Measurements from ENCODE around the gene SLC25A13. TPM values are rescaled to one million over a fixed set of nuclear protein-coding genes. Genes with fewer than 3 reads are reported as not detected.
"Not testable (repeated sequence)": the region's sequence is repeated elsewhere in the genome, so short reads cannot be mapped to it uniquely, and the experiment has no call there.

The SLC25A13 gene
- total RNA-seq, 2 donors from 2014 or later = 42.4 to 73.3 TPM

- intact Hi-C loops (cut with DNase I, micrococcal nuclease) = no loop called here
- ATAC-seq = peak; percentile 21
- no peak for DNase-seq
Measured at GRCh38 chr7:96303686-96304443, 18.0 kb downstream of the SLC25A13 start.

- intact Hi-C loops (cut with DNase I, micrococcal nuclease) = no loop called here
- DNase-seq (peak; percentile 37 to 60), ATAC-seq (peak; percentile 95)
Measured at GRCh38 chr7:96303105-96303685, 18.7 kb downstream of the SLC25A13 start.

GRCh38 chr7:96300986-96301385, 20.9 kb downstream of the SLC25A13 start:
- intact Hi-C loops (cut with DNase I, micrococcal nuclease) = no loop called here
- ATAC-seq (no peak), DNase-seq (no peak)

GRCh38 chr7:96300502-96300901, 21.4 kb downstream of the SLC25A13 start:
- intact Hi-C loops (cut with DNase I, micrococcal nuclease) = no loop called here
- DNase-seq = no peak
- ATAC-seq = no peak

GRCh38 chr7:96299496-96299895, 22.4 kb downstream of the SLC25A13 start:
- ATAC-seq = no peak
- no peak for DNase-seq
- intact Hi-C loops (cut with DNase I, micrococcal nuclease) = no loop called here

- intact Hi-C loops (cut with DNase I, micrococcal nuclease) = no loop called here
- ATAC-seq (no peak), DNase-seq (no peak)
Measured at GRCh38 chr7:96297876-96298275, 24.0 kb downstream of the SLC25A13 start.

GRCh38 chr7:96297446-96297845, 24.5 kb downstream of the SLC25A13 start:
- DNase-seq; intact Hi-C loops (cut with DNase I, micrococcal nuclease): not testable (repeated sequence)

GRCh38 chr7:96293911-96294310, 28.0 kb downstream of the SLC25A13 start:
- ATAC-seq; DNase-seq; intact Hi-C loops (cut with DNase I, micrococcal nuclease): not testable (repeated sequence)

More at GRCh38 chr7:96297446-96297845, 24.5 kb downstream of the SLC25A13 start:
- not testable (repeated sequence) for ATAC-seq

- DNase-seq = no peak
- intact Hi-C loops (cut with DNase I, micrococcal nuclease) = no loop called here
- ATAC-seq = no peak
Measured at GRCh38 chr7:96287559-96287958, 34.3 kb downstream of the SLC25A13 start.

GRCh38 chr7:96287132-96287531, 34.8 kb downstream of the SLC25A13 start:
- intact Hi-C loops (cut with DNase I, micrococcal nuclease) = no loop called here
- no peak for DNase-seq
- no peak for ATAC-seq

GRCh38 chr7:96285579-96285978, 36.3 kb downstream of the SLC25A13 start:
- peak; percentile 53 for ATAC-seq
- intact Hi-C loops (cut with DNase I, micrococcal nuclease) = no loop called here
- DNase-seq = no peak

GRCh38 chr7:96284835-96285234, 37.1 kb downstream of the SLC25A13 start:
- DNase-seq (no peak), ATAC-seq (no peak)
- intact Hi-C loops (cut with DNase I, micrococcal nuclease) = no loop called here

- intact Hi-C loops (cut with DNase I, micrococcal nuclease) = no loop called here
- DNase-seq = no peak
- no peak for ATAC-seq
Measured at GRCh38 chr7:96284240-96284639, 37.7 kb downstream of the SLC25A13 start.

GRCh38 chr7:96282835-96283234, 39.1 kb downstream of the SLC25A13 start:
- intact Hi-C loops (cut with DNase I, micrococcal nuclease) = no loop called here
- no peak for DNase-seq
- peak; percentile 35 for ATAC-seq

GRCh38 chr7:96277921-96278320, 44.0 kb downstream of the SLC25A13 start:
- DNase-seq = no peak
- ATAC-seq = no peak
- intact Hi-C loops (cut with DNase I, micrococcal nuclease) = no loop called here

- intact Hi-C loops (cut with DNase I, micrococcal nuclease) = no loop called here
- DNase-seq (no peak), ATAC-seq (no peak)
Measured at GRCh38 chr7:96276019-96276418, 45.9 kb downstream of the SLC25A13 start.

- DNase-seq (no peak), ATAC-seq (no peak)
- intact Hi-C loops (cut with DNase I, micrococcal nuclease) = no loop called here
Measured at GRCh38 chr7:96273716-96274115, 48.2 kb downstream of the SLC25A13 start.

GRCh38 chr7:96269246-96269994, 52.5 kb downstream of the SLC25A13 start:
- DNase-seq = no peak

GRCh38 chr7:96266580-96266979, 55.3 kb downstream of the SLC25A13 start:
- DNase-seq = no peak
- ATAC-seq = no peak
- intact Hi-C loops (cut with DNase I, micrococcal nuclease) = no loop called here

More at GRCh38 chr7:96269246-96269994, 52.5 kb downstream of the SLC25A13 start:
- ATAC-seq = no peak
- intact Hi-C loops (cut with DNase I, micrococcal nuclease) = no loop called here

GRCh38 chr7:96266015-96266414, 55.9 kb downstream of the SLC25A13 start:
- intact Hi-C loops (cut with DNase I, micrococcal nuclease) = no loop called here
- ATAC-seq (no peak), DNase-seq (no peak)
